Testis (tissue), 3 donors: ENCODE measurements around the gene PIP4K2B. TPM values are rescaled to one million over a fixed set of nuclear protein-coding genes. Genes with fewer than 3 reads are reported as not detected.
A peak's percentile ranks its signal among the peaks of the same experiment; 100 is the strongest.

Experiments
- DNase-seq: peaks from one replicate; pipeline ENCODE4 v3.0.0-alpha.2; 2019
- H3K27ac ChIP-seq, 2 donors: fragments of 200-600 bp; sonication (generic); one replicate each; pipeline ENCODE4 v1.5.1; 2019
- H3K27me3 ChIP-seq: fragments of 200-600 bp; sonication (generic); one replicate; pipeline ENCODE4 v1.5.1; 2019
- H3K36me3 ChIP-seq: fragments of 200-600 bp; sonication (generic); one replicate; pipeline ENCODE4 v1.5.1; 2017; ENCODE audit warnings: low read depth; ENCODE audit errors: missing control alignments
- H3K4me1 ChIP-seq: fragments of 200-600 bp; sonication (generic); one replicate; pipeline ENCODE4 v1.5.1; 2019
- H3K4me3 ChIP-seq, 2 donors: fragments of 200-600 bp; sonication (generic); one replicate each; pipeline ENCODE4 v1.5.1; 2017 to 2019
- H3K9me3 ChIP-seq: fragments of 200-600 bp; sonication (generic); one replicate; pipeline ENCODE4 v1.5.1; 2017
- CTCF ChIP-seq, 3 experiments: fragments of 450-650 bp in 2 of 3; fragments of 200-600 bp in 1 of 3; sonication (generic) in 1 of 3; IDR thresholded peaks; one replicate each; pipeline ENCODE4 v1.5.1; 2016 to 2019; ENCODE audit warnings: antibody characterized with exemption in 3 of 3, mild to moderate bottlenecking in 2 of 3, moderate library complexity in 1 of 3
- POLR2A ChIP-seq: fragments of 450-650 bp; IDR thresholded peaks from one replicate; pipeline ENCODE4 v1.6.1; 2017; ENCODE audit warnings: antibody characterized with exemption, mild to moderate bottlenecking, moderate library complexity
- WGBS, 2 donors: methylation state at CpG; one replicate each; pipeline ENCODE4 v1.1.5; 2018; 5-methylcytosine and 5-hydroxymethylcytosine counted together
- intact Hi-C: fragments of 100-400 bp; cut with DNase I; formaldehyde crosslinking; loops from one replicate; pipeline ENCODE4 v1.15.1; 2023; ENCODE audit warnings: low total_unique reads
- polyA plus RNA-seq: library from polyadenylated mRNA; stranded (reverse); fragments of 350-450 nt; fragmentation: Illumina TruSeq; extraction: RNeasy Lipid Tissue Mini Kit (QIAGEN cat#74804); gene quantifications from one replicate; pipeline ENCODE4 v1.2.3, GENCODE V29; 2014; ENCODE audit warnings: low read depth, low replicate concordance; ENCODE audit not compliant: insufficient read depth
- total RNA-seq, 2 donors: library from RNA; depleted of rRNA; stranded (reverse); fragments of >200 nt; gene quantifications; one replicate each; pipeline ENCODE4 v1.2.3, GENCODE V29; 2016

Gene PIP4K2B
- total and polyA plus RNA-seq, 3 donors from 2014 or later: 34.8 to 56.7 (median 47.2) TPM

- TF ChIP-seq CTCF (IDR thresholded peaks at IDR 0.05) (no peak), POLR2A (no peak)
- H3K27me3 ChIP-seq: no peaks in the 10 kb centered on the region
- H3K36me3 ChIP-seq: peaks cover 5% of the 10 kb centered on the region
- no peaks in the 10 kb centered on the region for H3K4me1 ChIP-seq
- H3K4me3 ChIP-seq: no peak overlapping the region
- DNase-seq: no peak
- WGBS, 2 donors: 73 to 88% methylated on average over 2 to 3 of the region's 3 CpGs
- no peak overlapping the region for H3K27ac ChIP-seq
- intact Hi-C loops: no loop called here
- no peaks in the 10 kb centered on the region for H3K9me3 ChIP-seq
Measured at GRCh38 chr17:38762231-38762630, 37.1 kb downstream of the PIP4K2B start.

GRCh38 chr17:38761612-38762011, 37.7 kb downstream of the PIP4K2B start:
- Histone ChIP-seq H3K36me3 (peaks cover 5% of the 10 kb centered on the region), H3K9me3 (no peaks in the 10 kb centered on the region)
- no peak for DNase-seq

GRCh38 chr17:38753071-38753506, 46.3 kb downstream of the PIP4K2B start:
- intact Hi-C loops: no loop called here
- Histone ChIP-seq H3K27ac (peak overlapping the region; percentile 27 to 76), H3K27me3 (no peaks in the 10 kb centered on the region), H3K4me1 (peaks cover 22% of the 10 kb centered on the region), H3K9me3 (no peaks in the 10 kb centered on the region), H3K36me3 (no peaks in the 10 kb centered on the region), H3K4me3 (peak overlapping the region; percentile 84 to 93)
- WGBS, 2 donors: 4 to 5% methylated on average over 18 to 21 of the region's 22 CpGs
- DNase-seq: no peak
- TF ChIP-seq POLR2A: no peak

More at GRCh38 chr17:38761612-38762011, 37.7 kb downstream of the PIP4K2B start:
- TF ChIP-seq CTCF (IDR thresholded peaks at IDR 0.05) (no peak), POLR2A (no peak)
- Histone ChIP-seq H3K4me1 (no peaks in the 10 kb centered on the region), H3K27ac (no peak overlapping the region), H3K27me3 (no peaks in the 10 kb centered on the region), H3K4me3 (no peak overlapping the region)
- intact Hi-C loops: no loop called here
- WGBS, 2 donors: 85 to 89% methylated on average over 4 of the region's 4 CpGs

GRCh38 chr17:38752308-38753070, 46.9 kb downstream of the PIP4K2B start, which contains the start of gene PSMB3:
Gene PSMB3, plus strand, starts transcription at chr17:38752741. Its CDS starts 86 bp downstream, at chr17:38752827.
- Histone ChIP-seq H3K9me3 (no peaks in the 10 kb centered on the region), H3K36me3 (no peaks in the 10 kb centered on the region), H3K27ac (peak within 1 kb of the TSS; percentile 39 to 76), H3K27me3 (no peaks in the 10 kb centered on the region), H3K4me1 (peaks cover 22% of the 10 kb centered on the region), H3K4me3 (peak within 1 kb of the TSS; percentile 84 to 93)
- WGBS, 2 donors: 1% methylated on average over 38 to 44 of the region's 44 CpGs
- intact Hi-C loops: no loop called here
- no peak for TF ChIP-seq POLR2A
- peak in 2 of 3 experiments; percentile 2 to 26 for TF ChIP-seq CTCF (IDR thresholded peaks at IDR 0.05)
- peak; percentile 100 for DNase-seq

GRCh38 chr17:38751808-38752307, 47.5 kb downstream of the PIP4K2B start:
- intact Hi-C loops: no loop called here
- no peaks in the 10 kb centered on the region for H3K36me3 ChIP-seq
- WGBS, 2 donors: 0 to 1% methylated on average over 44 of the region's 44 CpGs
- H3K9me3 ChIP-seq: no peaks in the 10 kb centered on the region
- no peaks in the 10 kb centered on the region for H3K27me3 ChIP-seq
- H3K27ac ChIP-seq: peak overlapping the region; percentile 39 to 76
- TF ChIP-seq CTCF (IDR thresholded peaks at IDR 0.05): no peak
- no peak for TF ChIP-seq POLR2A
- peak; percentile 92 for DNase-seq
- peaks cover 26% of the 10 kb centered on the region for H3K4me1 ChIP-seq
- H3K4me3 ChIP-seq: peak overlapping the region; percentile 84 to 93
